Islet precursor cell (in vitro differentiated cells): ENCODE results near the gene PPARA.

ENCODE experiments used
- DNase-seq: peaks from one replicate; pipeline ENCODE4 v3.0.0-alpha.2; 2018

Gene PPARA

GRCh38 chr22:46280063-46280817 is 129.9 kb downstream of the PPARA start:
- DNase-seq: no peak

GRCh38 chr22:46280999-46281623 is 130.8 kb downstream of the PPARA start:
- peak; percentile 50 for DNase-seq

GRCh38 chr22:46281866-46282678 is 131.7 kb downstream of the PPARA start:
- no peak for DNase-seq

- no peak for DNase-seq
Measured at GRCh38 chr22:46286006-46286405, 135.7 kb downstream of the PPARA start.

- DNase-seq: no peak
Measured at GRCh38 chr22:46286941-46287872, 136.9 kb downstream of the PPARA start.

GRCh38 chr22:46287873-46288751 is 137.8 kb downstream of the PPARA start:
- peak; percentile 47 for DNase-seq

- no peak for DNase-seq
Measured at GRCh38 chr22:46288846-46289243, 138.5 kb downstream of the PPARA start.

GRCh38 chr22:46289244-46289891 is 139.0 kb downstream of the PPARA start:
- DNase-seq: peak; percentile 50

- DNase-seq: no peak
Measured at GRCh38 chr22:46290121-46290842, 140.0 kb downstream of the PPARA start.

- DNase-seq: no peak
Measured at GRCh38 chr22:46290843-46291785, 140.8 kb downstream of the PPARA start.

- no peak for DNase-seq
Measured at GRCh38 chr22:46292173-46292572, 141.8 kb downstream of the PPARA start.

- DNase-seq: no peak
Measured at GRCh38 chr22:46292732-46293131, 142.4 kb downstream of the PPARA start.
